ACHN (cell line): ENCODE measurements around the gene ELL3.
"Not testable (repeated sequence)": the region's sequence is repeated elsewhere in the genome, so short reads cannot be mapped to it uniquely, and the experiment has no call there.

Experiments used
- DNase-seq: peaks from one replicate; pipeline ENCODE4 v3.0.0-alpha.2; 2015
- in situ Hi-C: cut with HindIII; loops from 2 replicates; pipeline ENCODE4 v1.10.0; 2017; ENCODE audit warnings: low sequenced_read_pairs, low pct_ligation_motif_present, low pct_unique_long_range_greater_than_20kb

Gene ELL3

DNA sequence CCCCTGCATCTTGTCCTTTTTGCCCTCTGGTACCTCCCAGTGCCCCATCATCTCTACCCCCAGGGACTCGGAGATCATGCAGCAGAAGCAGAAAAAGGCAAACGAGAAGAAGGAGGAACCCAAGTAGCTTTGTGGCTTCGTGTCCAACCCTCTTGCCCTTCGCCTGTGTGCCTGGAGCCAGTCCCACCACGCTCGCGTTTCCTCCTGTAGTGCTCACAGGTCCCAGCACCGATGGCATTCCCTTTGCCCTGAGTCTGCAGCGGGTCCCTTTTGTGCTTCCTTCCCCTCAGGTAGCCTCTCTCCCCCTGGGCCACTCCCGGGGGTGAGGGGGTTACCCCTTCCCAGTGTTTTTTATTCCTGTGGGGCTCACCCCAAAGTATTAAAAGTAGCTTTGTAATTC, 16.9 kb upstream of the ELL3 start:
- in situ Hi-C loops: no loop called here
- DNase-seq: no peak

- peak; percentile 16 for DNase-seq
- in situ Hi-C loops: no loop called here
Measured at GRCh38 chr15:43792761-43793476, 16.2 kb upstream of the ELL3 start.

- peak; percentile 98 for DNase-seq
- in situ Hi-C loops: no loop called here
Measured at GRCh38 chr15:43791993-43792760, 15.4 kb upstream of the ELL3 start, which contains the start of gene SERF2. SERF2 (plus strand) TSS chr15:43792320; CDS start chr15:43792377, 57 bp downstream.

DNA sequence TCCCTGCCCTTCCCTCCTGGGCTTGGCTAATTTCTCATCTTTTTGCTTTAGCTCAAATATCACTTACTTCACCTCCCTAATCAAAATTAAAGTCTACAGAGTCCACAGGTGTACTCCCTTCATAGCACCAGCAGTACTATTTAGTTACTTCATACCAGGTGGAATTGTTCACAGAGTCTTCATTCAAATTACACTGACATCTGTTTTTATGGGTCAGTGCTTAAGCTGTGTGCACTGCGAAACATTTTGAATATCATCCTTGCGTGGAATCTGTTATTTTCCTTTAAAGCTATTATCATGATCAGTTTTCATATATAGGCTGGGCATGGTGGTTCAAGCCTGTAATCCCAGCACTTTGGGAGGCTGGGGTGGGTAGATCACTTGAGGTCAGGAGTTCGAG, 12.6 kb upstream of the ELL3 start:
- in situ Hi-C loops: no loop called here
- no peak for DNase-seq

GRCh38 chr15:43779016-43779415, 2.2 kb upstream of the ELL3 start:
- DNase-seq: no peak
- in situ Hi-C loops: no loop called here

DNA sequence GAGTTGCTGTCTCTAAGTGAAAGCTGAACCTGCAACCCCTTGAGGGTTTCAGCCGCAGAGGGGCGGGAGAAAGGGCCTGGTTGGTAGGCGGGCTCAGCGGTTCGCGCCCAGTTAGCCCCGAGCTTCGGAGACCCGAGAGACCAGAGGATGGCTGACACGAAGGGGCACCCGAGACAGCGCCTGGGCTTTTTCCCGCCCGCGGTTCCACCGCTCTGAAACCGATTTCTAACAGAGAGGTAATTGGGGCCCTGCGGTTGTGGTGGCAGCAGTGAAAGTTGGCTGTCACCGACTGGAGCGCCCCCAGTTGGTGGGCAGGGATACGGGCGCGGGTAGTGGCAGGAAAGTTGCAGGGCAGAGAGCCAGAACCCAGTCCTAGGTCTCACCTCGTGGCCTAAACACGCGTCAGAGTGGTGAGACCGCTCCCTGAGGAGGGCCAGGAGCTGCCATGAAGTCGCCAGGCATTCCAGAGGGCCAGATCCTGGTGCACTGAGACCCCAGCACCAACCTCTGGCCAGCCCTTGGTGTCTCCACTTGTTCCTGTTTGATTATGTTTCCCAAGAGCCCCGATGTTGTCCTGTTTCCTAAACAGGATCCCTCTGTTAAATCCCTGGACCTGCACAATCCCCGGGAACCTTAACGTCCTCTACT, 625 bp upstream of the ELL3 start:
- in situ Hi-C loops: no loop called here
- DNase-seq: peak; percentile 73

- in situ Hi-C loops: no loop called here
- DNase-seq: no peak
Measured at GRCh38 chr15:43776101-43776717, 557 bp downstream of the ELL3 start.

DNA sequence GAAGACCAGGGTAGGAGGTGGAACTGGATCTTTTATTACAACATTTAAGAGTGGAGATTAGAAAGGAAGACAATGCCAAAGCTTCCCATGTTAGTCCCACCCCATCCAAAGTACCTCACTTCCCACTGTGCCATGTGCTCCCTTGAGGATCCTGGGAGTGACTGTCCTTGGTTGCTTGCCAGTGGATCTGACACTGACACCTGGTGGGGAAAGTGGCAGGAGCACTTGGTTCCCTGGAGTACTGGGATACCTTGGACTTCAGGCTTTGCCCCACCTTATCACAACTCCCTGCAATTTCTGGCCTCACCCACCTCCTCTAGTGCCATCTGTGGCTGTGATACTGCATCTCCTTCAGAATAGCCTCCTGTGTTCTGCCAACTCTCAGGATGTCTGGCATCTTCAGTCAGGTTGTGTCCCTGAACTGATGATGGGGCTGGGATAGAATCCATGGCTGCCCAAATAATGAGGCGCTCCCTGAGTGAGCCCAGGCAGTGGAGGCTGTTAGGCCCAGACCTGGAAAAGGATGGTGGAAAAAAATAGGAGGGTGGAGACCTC, 1.3 kb downstream of the ELL3 start:
- peak; percentile 53 for DNase-seq

DNA sequence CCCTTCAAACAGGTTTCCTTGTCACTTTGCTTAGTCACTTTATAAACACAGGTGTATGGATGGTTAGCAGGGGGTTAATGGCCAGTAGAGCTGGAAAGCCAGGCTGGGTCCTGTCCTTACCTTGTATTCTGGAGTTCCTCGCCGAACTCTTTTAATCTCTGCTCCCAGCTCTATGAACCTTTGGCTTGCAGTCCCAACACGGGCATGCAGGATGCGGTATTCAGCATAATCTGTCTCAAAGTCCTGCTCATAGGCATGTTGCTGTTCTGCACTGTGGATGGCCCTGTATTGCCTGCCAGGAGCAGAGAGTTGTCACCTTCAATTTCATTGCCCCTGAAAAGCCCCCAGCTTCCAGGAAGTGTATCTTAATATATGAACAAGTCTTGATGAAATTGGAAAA, 2.7 kb downstream of the ELL3 start:
- in situ Hi-C loops: no loop called here
- no peak for DNase-seq

More for the DNA sequence above, 1.3 kb downstream of the ELL3 start:
- in situ Hi-C loops: no loop called here

DNA sequence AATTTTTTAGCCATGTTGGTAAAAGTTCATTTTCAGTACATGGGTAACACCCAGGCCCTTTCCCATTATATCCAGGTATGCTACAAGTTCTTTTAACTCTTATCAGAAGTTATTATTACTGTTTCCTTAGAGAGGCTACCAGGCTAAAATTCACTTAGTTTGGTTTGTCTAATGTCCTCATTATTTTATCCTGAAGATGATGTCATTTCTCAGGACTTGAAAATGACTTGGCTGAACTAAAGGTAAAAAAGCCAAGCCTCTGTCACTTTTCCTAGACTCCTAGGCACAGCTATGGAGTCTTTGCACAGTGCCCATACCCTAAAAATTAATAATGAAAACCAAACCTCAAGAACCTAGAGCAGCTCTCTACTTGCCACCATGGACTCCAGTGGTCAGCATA, 4.1 kb downstream of the ELL3 start:
- in situ Hi-C loops: no loop called here
- no peak for DNase-seq

DNA sequence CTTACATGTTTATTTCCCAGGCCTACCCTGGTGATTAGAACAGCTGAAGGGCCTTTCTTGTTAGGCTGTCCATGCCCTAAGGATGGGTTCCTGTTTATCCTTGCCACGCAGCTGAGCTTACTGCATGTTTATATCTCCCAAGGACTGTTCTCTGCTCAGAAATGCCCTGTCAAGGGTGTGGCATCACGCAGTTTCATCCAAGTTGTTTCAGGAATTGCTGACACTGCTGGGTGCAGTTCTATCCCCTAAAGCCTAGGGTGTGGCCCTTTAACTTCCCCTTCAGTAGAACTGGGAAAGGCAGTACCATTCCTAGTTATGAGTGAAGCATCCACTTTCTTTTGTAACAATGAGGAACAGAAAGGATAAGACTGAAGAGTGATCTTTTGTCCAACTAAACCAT, 5.0 kb downstream of the ELL3 start:
- no peak for DNase-seq
- in situ Hi-C loops: no loop called here

DNA sequence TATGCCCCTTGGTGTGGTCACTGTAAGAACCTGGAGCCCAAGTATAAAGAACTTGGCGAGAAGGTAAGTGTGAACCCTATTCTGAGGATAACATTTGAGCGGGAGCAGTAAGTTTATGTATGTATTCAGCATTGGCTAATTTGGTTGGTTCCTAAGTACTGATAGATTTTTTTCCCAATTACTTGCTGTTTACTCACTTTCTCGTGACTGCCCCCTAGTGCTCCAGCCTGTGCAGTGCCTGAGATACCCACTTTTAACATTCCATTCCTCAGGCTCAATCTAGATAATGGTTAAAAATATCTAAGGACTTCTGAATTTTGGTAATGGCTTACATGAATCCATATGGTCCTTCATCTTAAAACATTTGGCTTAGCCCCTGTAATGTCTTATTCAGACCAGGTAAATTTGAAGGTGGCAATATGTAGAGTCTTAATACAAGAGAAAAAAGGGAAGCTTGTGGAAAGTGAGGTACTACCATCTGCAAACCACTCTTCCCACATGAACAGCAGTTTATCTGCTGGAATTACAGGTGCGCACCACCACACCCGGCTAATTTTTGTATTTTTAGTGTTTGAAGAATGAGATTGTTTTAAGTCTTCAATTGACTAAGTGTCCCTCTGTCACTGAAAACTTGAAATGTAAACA, 7.1 kb downstream of the ELL3 start:
- peak; percentile 53 for DNase-seq
- in situ Hi-C loops: no loop called here

DNA sequence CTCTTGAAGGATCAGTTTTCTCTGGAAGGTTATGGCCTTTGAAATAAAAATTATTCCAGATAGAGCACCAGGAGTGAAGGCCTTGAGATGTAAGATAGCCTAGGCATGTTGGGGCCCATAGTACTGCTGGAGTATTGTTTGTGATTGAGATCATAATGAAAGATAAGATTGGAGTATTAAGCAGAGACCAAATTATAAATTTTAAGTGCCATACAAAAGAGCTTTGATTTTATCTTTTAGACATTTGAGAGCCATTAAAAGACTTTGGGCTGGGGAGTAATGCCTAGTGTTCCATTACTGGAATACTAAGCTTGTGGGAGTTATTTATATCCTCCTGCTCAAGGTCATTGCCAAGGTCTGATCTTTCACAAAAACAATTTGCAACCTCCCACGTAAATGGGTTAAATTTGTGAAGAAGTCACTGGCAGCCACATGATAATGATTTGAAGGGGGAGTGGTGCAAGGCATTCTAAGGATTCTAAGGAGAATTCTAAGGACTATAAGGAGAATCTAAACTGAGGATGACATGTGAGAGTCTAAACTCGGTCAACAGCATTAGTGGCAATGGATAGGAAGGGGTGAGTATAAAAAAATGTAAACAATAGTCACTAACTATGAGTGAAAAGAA, 12.8 kb downstream of the ELL3 start:
- in situ Hi-C loops: no loop called here
- DNase-seq: no peak

GRCh38 chr15:43762824-43763223, 13.9 kb downstream of the ELL3 start:
- in situ Hi-C loops: no loop called here
- DNase-seq: no peak

GRCh38 chr15:43751885-43752284, 24.9 kb downstream of the ELL3 start:
- DNase-seq: no peak
- in situ Hi-C loops: no loop called here

DNA sequence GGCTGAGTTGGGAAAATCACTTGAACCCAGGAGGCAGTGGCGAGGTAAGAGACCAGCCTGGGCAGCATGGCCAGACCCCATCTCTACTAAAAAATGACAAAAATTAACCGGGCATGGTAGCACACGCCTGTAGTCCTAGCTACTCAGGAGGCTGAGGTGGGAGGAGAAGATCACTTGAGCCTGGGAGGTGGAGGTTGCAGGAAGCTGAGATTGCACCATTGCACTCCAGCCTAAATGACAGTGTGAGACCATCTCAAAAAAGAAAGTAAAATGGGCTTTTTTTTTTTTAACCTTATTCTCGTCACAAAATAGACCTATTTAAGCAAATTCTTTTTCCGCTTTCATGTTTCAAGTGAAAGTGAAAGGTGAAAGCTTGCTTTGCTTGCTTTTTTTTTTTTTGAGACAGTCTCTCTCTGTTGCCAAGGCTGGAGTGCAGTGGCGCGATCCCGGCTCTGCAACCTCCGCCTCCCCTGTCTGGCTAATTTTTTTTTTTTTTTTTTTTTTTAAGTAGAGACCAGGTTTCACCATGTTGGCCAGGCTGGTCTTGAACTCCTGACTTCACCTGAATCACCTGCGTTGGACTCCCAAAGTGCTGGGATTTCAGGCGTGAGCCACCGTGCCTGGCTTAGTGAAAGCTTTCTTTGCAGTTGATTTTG, 26.9 kb downstream of the ELL3 start:
- in situ Hi-C loops: no loop called here
- DNase-seq: no peak

DNA sequence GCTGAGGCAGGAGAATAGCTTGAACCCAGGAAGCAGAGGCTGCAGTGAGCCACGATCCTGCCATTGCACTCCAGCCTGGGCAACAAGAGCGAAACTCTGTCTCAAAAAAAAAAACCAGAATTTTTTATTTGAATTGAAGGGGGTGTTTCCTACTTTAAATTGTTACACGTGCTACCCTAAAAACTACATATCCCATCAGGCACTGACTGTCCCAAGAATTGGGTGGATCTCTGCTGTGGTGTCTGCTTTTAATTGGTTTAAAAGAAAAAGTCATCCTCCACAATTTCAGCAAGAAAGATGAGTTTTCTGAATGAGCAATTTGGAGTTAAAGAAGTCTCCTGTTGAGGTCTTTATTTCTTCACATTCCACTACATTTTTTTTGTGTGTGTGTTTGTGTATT, 28.4 kb downstream of the ELL3 start:
- no peak for DNase-seq
- in situ Hi-C loops: no loop called here

- in situ Hi-C loops: not testable (repeated sequence)
Measured at GRCh38 chr15:43746903-43747309, 29.9 kb downstream of the ELL3 start.

More at GRCh38 chr15:43746903-43747309, 29.9 kb downstream of the ELL3 start:
- peak; percentile 12 for DNase-seq
